Suprapubic skin (tissue), 4 donors: ENCODE data around the gene CRYBG3. TPM values are rescaled to one million over a fixed set of nuclear protein-coding genes. Genes with fewer than 3 reads are reported as not detected.

Experiments used
- DNase-seq, 2 donors: peaks; one replicate each; pipeline ENCODE4 v3.0.0-alpha.2; 2019; ENCODE audit warnings: low spot score in 2 of 2
- H3K27ac ChIP-seq: fragments of 200-600 bp; sonication (generic); one replicate; pipeline ENCODE4 v1.5.1; 2019
- H3K27me3 ChIP-seq: fragments of 200-600 bp; sonication (generic); one replicate; pipeline ENCODE4 v1.5.1; 2019
- H3K36me3 ChIP-seq: fragments of 200-600 bp; sonication (generic); one replicate; pipeline ENCODE4 v1.5.1; 2019
- H3K4me1 ChIP-seq: fragments of 200-600 bp; sonication (generic); one replicate; pipeline ENCODE4 v1.5.1; 2019
- H3K4me3 ChIP-seq: fragments of 200-600 bp; sonication (generic); one replicate; pipeline ENCODE4 v1.5.1; 2019; ENCODE audit warnings: mild to moderate bottlenecking
- H3K9me3 ChIP-seq: fragments of 200-600 bp; sonication (generic); one replicate; pipeline ENCODE4 v1.5.1; 2019
- EP300 ChIP-seq: sonication (generic); formaldehyde crosslinking; IDR thresholded peaks from one replicate; pipeline ENCODE4 v1.6.1; 2017; ENCODE audit warnings: antibody characterized with exemption
- POLR2A ChIP-seq, 2 donors: fragments of 450-650 bp; IDR thresholded peaks; one replicate each; pipeline ENCODE4 v1.6.1; 2017; ENCODE audit warnings: antibody characterized with exemption in 2 of 2, mild to moderate bottlenecking in 2 of 2, moderate library complexity in 2 of 2
- POLR2AphosphoS5 ChIP-seq, 3 donors: sonication (generic); formaldehyde crosslinking; IDR thresholded peaks; one replicate each; pipeline ENCODE4 v1.6.1; 2017; ENCODE audit warnings: antibody characterized with exemption in 3 of 3
- WGBS: methylation state at CpG from one replicate; pipeline ENCODE4 v1.1.5; 2018; 5-methylcytosine and 5-hydroxymethylcytosine counted together
- total RNA-seq, 4 donors: library from RNA; depleted of rRNA; stranded (reverse); fragments of >200 nt; gene quantifications; one replicate each; pipeline ENCODE4 v1.1.0, GENCODE V29; 2016
- TF ChIP-seq, protein P1 (sequence below), 2 donors: fragments of 200-600 bp in 1 of 2; fragments of 450-650 bp in 1 of 2; sonication (generic) in 1 of 2; IDR thresholded peaks; one replicate each; pipeline ENCODE4 v1.5.1; 2016 to 2019; ENCODE audit warnings: antibody characterized with exemption in 2 of 2, mild to moderate bottlenecking in 1 of 2, moderate library complexity in 1 of 2

The CRYBG3 gene
- total RNA-seq, 4 donors from 2014 or later = 28.8 to 49.6 (median 33.3) TPM

- TF ChIP-seq, protein P1, sequence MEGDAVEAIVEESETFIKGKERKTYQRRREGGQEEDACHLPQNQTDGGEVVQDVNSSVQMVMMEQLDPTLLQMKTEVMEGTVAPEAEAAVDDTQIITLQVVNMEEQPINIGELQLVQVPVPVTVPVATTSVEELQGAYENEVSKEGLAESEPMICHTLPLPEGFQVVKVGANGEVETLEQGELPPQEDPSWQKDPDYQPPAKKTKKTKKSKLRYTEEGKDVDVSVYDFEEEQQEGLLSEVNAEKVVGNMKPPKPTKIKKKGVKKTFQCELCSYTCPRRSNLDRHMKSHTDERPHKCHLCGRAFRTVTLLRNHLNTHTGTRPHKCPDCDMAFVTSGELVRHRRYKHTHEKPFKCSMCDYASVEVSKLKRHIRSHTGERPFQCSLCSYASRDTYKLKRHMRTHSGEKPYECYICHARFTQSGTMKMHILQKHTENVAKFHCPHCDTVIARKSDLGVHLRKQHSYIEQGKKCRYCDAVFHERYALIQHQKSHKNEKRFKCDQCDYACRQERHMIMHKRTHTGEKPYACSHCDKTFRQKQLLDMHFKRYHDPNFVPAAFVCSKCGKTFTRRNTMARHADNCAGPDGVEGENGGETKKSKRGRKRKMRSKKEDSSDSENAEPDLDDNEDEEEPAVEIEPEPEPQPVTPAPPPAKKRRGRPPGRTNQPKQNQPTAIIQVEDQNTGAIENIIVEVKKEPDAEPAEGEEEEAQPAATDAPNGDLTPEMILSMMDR (IDR thresholded peaks at IDR 0.05) = no peak
- no peak for TF ChIP-seq POLR2A (IDR thresholded peaks at IDR 0.05)
- TF ChIP-seq EP300 = no peak
- no peak for TF ChIP-seq POLR2AphosphoS5 (IDR thresholded peaks at IDR 0.05)
- Histone ChIP-seq H3K9me3 (no peaks in the 10 kb centered on the region), H3K36me3 (peaks cover 27% of the 10 kb centered on the region), H3K4me1 (peaks cover 4% of the 10 kb centered on the region), H3K27me3 (no peaks in the 10 kb centered on the region), H3K27ac (no peak overlapping the region), H3K4me3 (no peak overlapping the region)
- DNase-seq = no peak
These were observed 105.9 kb downstream of the CRYBG3 start for GRCh38 chr3:97927704-97928103.

DNA sequence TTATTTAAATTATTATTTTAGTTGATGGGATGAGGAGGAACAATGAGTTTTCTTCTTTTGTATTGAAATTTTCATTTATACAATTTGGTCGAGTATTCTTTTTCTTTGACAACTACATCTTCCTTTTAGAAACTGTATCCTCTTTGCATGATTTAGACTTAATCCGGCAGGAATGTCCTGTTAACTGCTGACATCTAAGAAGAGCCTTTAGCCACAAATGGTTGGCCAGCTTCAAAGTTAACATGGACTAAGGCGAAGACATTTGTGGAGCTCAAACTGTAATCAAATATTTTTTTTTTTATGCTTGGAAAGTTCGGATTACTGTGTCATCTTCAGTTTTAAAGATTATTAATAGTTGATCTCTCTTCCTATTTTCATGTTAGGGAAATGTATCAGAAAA lies 107.2 kb downstream of the CRYBG3 start:
- Histone ChIP-seq H3K36me3 (peaks cover 39% of the 10 kb centered on the region), H3K4me1 (peaks cover 4% of the 10 kb centered on the region), H3K4me3 (no peak overlapping the region), H3K27me3 (no peaks in the 10 kb centered on the region), H3K27ac (no peak overlapping the region), H3K9me3 (no peaks in the 10 kb centered on the region)
- DNase-seq = no peak
- TF ChIP-seq POLR2A (IDR thresholded peaks at IDR 0.05) = no peak
- TF ChIP-seq EP300 = no peak
- TF ChIP-seq, protein P1 (IDR thresholded peaks at IDR 0.05) = no peak
- no peak for TF ChIP-seq POLR2AphosphoS5 (IDR thresholded peaks at IDR 0.05)
- 70% methylated on average over 4 of the region's 4 CpGs for WGBS

DNA sequence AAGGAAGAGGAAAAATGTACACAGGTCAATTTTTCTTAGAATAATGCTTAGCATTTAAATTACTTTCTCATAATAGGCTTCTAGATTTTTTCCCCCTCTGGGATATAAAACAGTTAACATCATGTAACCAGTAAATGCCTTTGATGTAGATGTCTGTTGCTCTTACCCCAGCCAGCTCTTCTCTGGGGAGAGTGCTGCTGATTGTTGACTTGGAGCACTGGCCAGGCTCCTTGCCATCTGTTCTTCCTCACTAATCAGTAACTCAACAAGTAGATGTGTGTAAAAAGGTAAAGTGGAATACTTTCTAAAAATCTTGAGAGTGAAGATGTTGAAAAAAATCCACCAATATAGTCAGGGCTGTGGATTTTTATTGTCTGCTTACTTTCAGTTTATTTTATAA lies 108.2 kb downstream of the CRYBG3 start:
- TF ChIP-seq POLR2AphosphoS5 (IDR thresholded peaks at IDR 0.05) (no peak), POLR2A (IDR thresholded peaks at IDR 0.05) (no peak), EP300 (no peak)
- TF ChIP-seq, protein P1 (IDR thresholded peaks at IDR 0.05) = no peak
- H3K27ac ChIP-seq = no peak overlapping the region
- no peaks in the 10 kb centered on the region for H3K9me3 ChIP-seq
- no peak overlapping the region for H3K4me3 ChIP-seq
- peaks cover 4% of the 10 kb centered on the region for H3K4me1 ChIP-seq
- no peaks in the 10 kb centered on the region for H3K27me3 ChIP-seq
- no peak for DNase-seq
- peaks cover 36% of the 10 kb centered on the region for H3K36me3 ChIP-seq

DNA sequence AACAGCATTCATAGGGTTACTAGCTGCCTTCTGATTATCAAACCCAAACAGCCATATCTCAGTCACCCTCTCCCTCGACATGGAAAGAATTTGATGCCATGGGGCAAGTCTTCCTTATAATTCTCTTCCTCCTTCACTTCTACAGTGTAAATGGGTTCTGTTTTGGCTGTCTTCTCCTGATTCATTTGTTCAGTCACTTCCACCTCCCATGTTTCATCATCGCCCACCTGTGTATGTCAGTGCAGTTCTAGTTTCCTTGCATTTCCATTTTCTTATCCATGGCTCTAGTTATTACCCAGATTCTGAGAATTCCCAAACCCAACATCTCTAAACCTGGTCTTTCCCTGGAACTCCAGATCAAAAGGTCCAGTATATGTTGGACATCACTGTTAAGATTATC lies 109.4 kb downstream of the CRYBG3 start:
- no peak for DNase-seq
- TF ChIP-seq, protein P1 (IDR thresholded peaks at IDR 0.05) = no peak
- TF ChIP-seq POLR2AphosphoS5 (IDR thresholded peaks at IDR 0.05) (no peak), EP300 (no peak), POLR2A (IDR thresholded peaks at IDR 0.05) (no peak)
- H3K27ac ChIP-seq = no peak overlapping the region
- 72% methylated on average over 2 of the region's 2 CpGs for WGBS
- H3K4me3 ChIP-seq = no peak overlapping the region
- peaks cover 4% of the 10 kb centered on the region for H3K4me1 ChIP-seq
- H3K36me3 ChIP-seq = peaks cover 45% of the 10 kb centered on the region
- H3K9me3 ChIP-seq = no peaks in the 10 kb centered on the region
- no peaks in the 10 kb centered on the region for H3K27me3 ChIP-seq

- Histone ChIP-seq H3K4me1 (peaks cover 4% of the 10 kb centered on the region), H3K4me3 (no peak overlapping the region), H3K36me3 (peaks cover 46% of the 10 kb centered on the region), H3K27ac (no peak overlapping the region), H3K27me3 (no peaks in the 10 kb centered on the region), H3K9me3 (no peaks in the 10 kb centered on the region)
- DNase-seq = no peak
- TF ChIP-seq, protein P1 (IDR thresholded peaks at IDR 0.05) = no peak
- TF ChIP-seq POLR2A (IDR thresholded peaks at IDR 0.05) = no peak
- no peak for TF ChIP-seq POLR2AphosphoS5 (IDR thresholded peaks at IDR 0.05)
- TF ChIP-seq EP300 = no peak
- WGBS = 55% methylated on average over 4 of the region's 4 CpGs
These were observed 110.6 kb downstream of the CRYBG3 start for GRCh38 chr3:97932387-97932801.
